Right lobe of liver (tissue), 6 donors: ENCODE results near the gene ADGRL3. TPM values are rescaled to one million over a fixed set of nuclear protein-coding genes. Genes with fewer than 3 reads are reported as not detected.

Experiments
- ATAC-seq, 4 donors: fragments of 200-7000 bp; cut with Tn5 transposase; one replicate each; pipeline ENCODE4 v1.9.1; 2020; ENCODE audit warnings: mild to moderate bottlenecking in 4 of 4, moderate library complexity in 4 of 4
- DNase-seq, 3 donors: peaks; one replicate each; pipeline ENCODE4 v3.0.0-alpha.2; 2020
- H3K27ac ChIP-seq, 3 donors: fragments of 200-600 bp; one replicate each; pipeline ENCODE4 v1.8.0; 2022
- H3K27me3 ChIP-seq, 2 donors: fragments of 200-600 bp; one replicate each; pipeline ENCODE4 v1.8.0; 2022
- H3K36me3 ChIP-seq, 4 donors: fragments of 200-600 bp; sonication (generic) in 1 of 4; one replicate each; pipeline versions ENCODE4 v1.5.1 to v1.8.0; 2017 to 2022; ENCODE audit warnings: control low read depth in 1 of 4
- H3K4me1 ChIP-seq, 4 donors: fragments of 200-600 bp; sonication (generic) in 1 of 4; one replicate each; pipeline versions ENCODE4 v1.5.1 to v1.8.0; 2017 to 2022; ENCODE audit warnings: control low read depth in 1 of 4
- H3K4me3 ChIP-seq, 3 donors: fragments of 200-600 bp; one replicate each; pipeline ENCODE4 v1.8.0; 2022
- H3K9me3 ChIP-seq, 4 donors: fragments of 200-600 bp; sonication (generic) in 1 of 4; one replicate each; pipeline versions ENCODE4 v1.5.1 to v1.8.0; 2017 to 2022; ENCODE audit warnings: control low read depth in 1 of 4
- POLR2A ChIP-seq: fragments of 450-650 bp; IDR thresholded peaks from one replicate; pipeline ENCODE4 v1.6.1; 2017; ENCODE audit warnings: antibody characterized with exemption, mild to moderate bottlenecking
- WGBS: methylation state at CpG from one replicate; pipeline ENCODE4 v1.1.6; 2018; ENCODE audit warnings: low coverage, low lambda C conversion rate; ENCODE audit not compliant: insufficient coverage; ENCODE audit errors: missing lambda C conversion rate; 5-methylcytosine and 5-hydroxymethylcytosine counted together
- intact Hi-C, 2 donors: fragments of 100-400 bp; cut with DNase I; formaldehyde crosslinking; loops; one replicate each; pipeline versions ENCODE4 v1.11.2 to v1.14.1; 2022
- total RNA-seq, 6 experiments: library from RNA; depleted of rRNA in 2 of 6; stranded (reverse); fragments of >200 nt in 2 of 6; fragmentation: NEBNext Ultra II Directional in 3 of 6; extraction: Animal tissue kit (Norgen Biotek cat#: 25700) in 3 of 6; gene quantifications; one replicate each; pipeline versions ENCODE4 v1.1.0 to v1.2.4, GENCODE V29; 2016 to 2023
- TF ChIP-seq, protein P1 (sequence below), 4 donors: fragments of 200-600 bp in 3 of 4; fragments of 450-650 bp in 1 of 4; IDR thresholded peaks; one replicate each; pipeline versions ENCODE4 v1.5.1 to v1.8.0; 2016 to 2022; ENCODE audit warnings: antibody characterized with exemption in 4 of 4, mild to moderate bottlenecking in 2 of 4
- donor health status: DM: no; HTN: yes; CAD: no.
- donor health status: DM: no; HTN: no; CAD: no.
- donor health status: DM: no; HTN: no; CAD: no.
- donor health status: DM: no; HTN: yes; CAD: no.
- donor health status: DM: no; HTN: yes; CAD: no.

Gene ADGRL3
- total RNA-seq, 6 experiments from 2014 or later: 0.06 to 1.1 (median 0.35) TPM

DNA sequence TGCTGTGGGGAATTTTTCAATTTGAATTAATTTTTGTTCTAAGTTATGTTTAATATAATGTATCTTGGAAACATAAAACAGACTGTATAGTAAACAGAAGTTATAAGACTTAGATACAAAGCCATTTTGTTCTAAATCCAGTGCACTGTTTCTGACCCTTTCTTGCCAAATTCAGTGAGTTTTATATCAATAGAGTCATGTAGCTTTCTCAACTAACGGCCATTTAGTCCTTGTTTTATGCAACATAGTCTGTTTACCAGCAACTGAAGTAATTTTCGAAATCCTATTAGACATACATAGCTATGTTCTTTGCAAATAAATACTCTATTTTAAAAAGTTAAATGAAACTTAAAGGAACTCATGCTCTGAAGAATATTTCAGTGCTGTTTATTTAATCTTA, 242.8 kb downstream of the ADGRL3 start:
- intact Hi-C loops: no loop called here
- no peak for TF ChIP-seq POLR2A
- TF ChIP-seq, protein P1, sequence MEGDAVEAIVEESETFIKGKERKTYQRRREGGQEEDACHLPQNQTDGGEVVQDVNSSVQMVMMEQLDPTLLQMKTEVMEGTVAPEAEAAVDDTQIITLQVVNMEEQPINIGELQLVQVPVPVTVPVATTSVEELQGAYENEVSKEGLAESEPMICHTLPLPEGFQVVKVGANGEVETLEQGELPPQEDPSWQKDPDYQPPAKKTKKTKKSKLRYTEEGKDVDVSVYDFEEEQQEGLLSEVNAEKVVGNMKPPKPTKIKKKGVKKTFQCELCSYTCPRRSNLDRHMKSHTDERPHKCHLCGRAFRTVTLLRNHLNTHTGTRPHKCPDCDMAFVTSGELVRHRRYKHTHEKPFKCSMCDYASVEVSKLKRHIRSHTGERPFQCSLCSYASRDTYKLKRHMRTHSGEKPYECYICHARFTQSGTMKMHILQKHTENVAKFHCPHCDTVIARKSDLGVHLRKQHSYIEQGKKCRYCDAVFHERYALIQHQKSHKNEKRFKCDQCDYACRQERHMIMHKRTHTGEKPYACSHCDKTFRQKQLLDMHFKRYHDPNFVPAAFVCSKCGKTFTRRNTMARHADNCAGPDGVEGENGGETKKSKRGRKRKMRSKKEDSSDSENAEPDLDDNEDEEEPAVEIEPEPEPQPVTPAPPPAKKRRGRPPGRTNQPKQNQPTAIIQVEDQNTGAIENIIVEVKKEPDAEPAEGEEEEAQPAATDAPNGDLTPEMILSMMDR (IDR thresholded peaks at IDR 0.05): no peak
- Histone ChIP-seq H3K27ac (no peak overlapping the region), H3K9me3 (no peaks in the 10 kb centered on the region), H3K36me3 (no peaks in the 10 kb centered on the region), H3K4me1 (no peaks in the 10 kb centered on the region), H3K4me3 (no peak overlapping the region), H3K27me3 (no peaks in the 10 kb centered on the region)
- ATAC-seq: no peak
- no peak for DNase-seq
- WGBS: 10% methylated on average over 2 of the region's 2 CpGs

DNA sequence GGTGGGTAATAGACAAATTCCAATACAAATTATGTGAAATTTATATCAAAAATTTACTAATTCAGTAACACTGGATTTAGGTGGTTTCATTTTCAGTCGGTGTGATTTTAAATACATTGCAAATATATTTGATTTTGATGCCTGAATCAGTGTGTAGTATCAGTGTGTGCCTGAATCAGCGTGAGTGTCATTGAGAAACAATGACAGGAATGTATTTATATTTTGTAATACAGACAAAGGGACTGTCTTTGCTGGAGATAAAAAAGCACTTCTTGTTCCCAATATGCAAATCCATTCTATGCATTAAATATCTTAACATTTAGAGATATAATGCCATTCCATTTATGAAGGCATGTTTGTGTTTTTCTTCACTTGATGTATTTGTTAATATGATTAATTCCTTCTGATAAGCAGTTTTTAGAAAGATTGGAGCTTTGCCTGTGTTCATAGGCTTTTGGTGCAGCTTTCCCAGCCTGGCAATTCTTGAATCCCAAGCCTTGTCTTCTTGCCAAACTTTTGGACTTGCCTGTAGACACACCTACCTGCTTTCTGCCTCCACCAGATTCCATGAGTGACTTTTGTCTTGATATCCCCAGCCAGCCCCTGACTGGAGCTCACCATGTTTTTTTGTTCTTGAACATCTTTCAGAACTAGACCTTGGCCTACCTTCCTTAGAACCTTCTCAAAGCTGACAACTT, 243.8 kb downstream of the ADGRL3 start:
- Histone ChIP-seq H3K36me3 (no peaks in the 10 kb centered on the region), H3K4me3 (no peak overlapping the region), H3K27ac (no peak overlapping the region), H3K4me1 (no peaks in the 10 kb centered on the region), H3K27me3 (no peaks in the 10 kb centered on the region), H3K9me3 (no peaks in the 10 kb centered on the region)
- DNase-seq (no peak), ATAC-seq (no peak)
- TF ChIP-seq POLR2A: no peak
- TF ChIP-seq, protein P1 (IDR thresholded peaks at IDR 0.05): no peak
- WGBS: 42% methylated on average over 2 of the region's 2 CpGs
- intact Hi-C loops: no loop called here

GRCh38 chr4:61445374-61446063, 245.4 kb downstream of the ADGRL3 start:
- ATAC-seq (no peak), DNase-seq (no peak)
- no peaks in the 10 kb centered on the region for H3K9me3 ChIP-seq
- intact Hi-C loops: no loop called here
- 66% methylated on average over 2 of the region's 2 CpGs for WGBS
- no peaks in the 10 kb centered on the region for H3K27me3 ChIP-seq
- H3K27ac ChIP-seq: no peak overlapping the region
- no peak overlapping the region for H3K4me3 ChIP-seq
- no peaks in the 10 kb centered on the region for H3K4me1 ChIP-seq
- TF ChIP-seq, protein P1 (IDR thresholded peaks at IDR 0.05): no peak
- TF ChIP-seq POLR2A: no peak
- H3K36me3 ChIP-seq: no peaks in the 10 kb centered on the region

- H3K9me3 ChIP-seq: no peaks in the 10 kb centered on the region
- no peaks in the 10 kb centered on the region for H3K36me3 ChIP-seq
- intact Hi-C loops: no loop called here
- no peak overlapping the region for H3K27ac ChIP-seq
- no peak overlapping the region for H3K4me3 ChIP-seq
- ATAC-seq: no peak
- DNase-seq: no peak
- TF ChIP-seq, protein P1 (IDR thresholded peaks at IDR 0.05): no peak
- TF ChIP-seq POLR2A: no peak
- H3K27me3 ChIP-seq: no peaks in the 10 kb centered on the region
- H3K4me1 ChIP-seq: no peaks in the 10 kb centered on the region
These were observed 246.8 kb downstream of the ADGRL3 start for GRCh38 chr4:61446941-61447340.
